HG03575 (cell line): ENCODE results near the gene KRTAP9-1.
"Not testable (repeated sequence)": the region's sequence is repeated elsewhere in the genome, so short reads cannot be mapped to it uniquely, and the experiment has no call there.

Experiments
- ATAC-seq: cut with Tn5 transposase; IDR thresholded peaks from one replicate; pipeline ENCODE4 v1.9.1; 2021; ENCODE audit not compliant: unreplicated experiment, insufficient number of reproducible peaks, low FRiP score; ENCODE audit errors: extremely low read depth

The KRTAP9-1 gene

DNA sequence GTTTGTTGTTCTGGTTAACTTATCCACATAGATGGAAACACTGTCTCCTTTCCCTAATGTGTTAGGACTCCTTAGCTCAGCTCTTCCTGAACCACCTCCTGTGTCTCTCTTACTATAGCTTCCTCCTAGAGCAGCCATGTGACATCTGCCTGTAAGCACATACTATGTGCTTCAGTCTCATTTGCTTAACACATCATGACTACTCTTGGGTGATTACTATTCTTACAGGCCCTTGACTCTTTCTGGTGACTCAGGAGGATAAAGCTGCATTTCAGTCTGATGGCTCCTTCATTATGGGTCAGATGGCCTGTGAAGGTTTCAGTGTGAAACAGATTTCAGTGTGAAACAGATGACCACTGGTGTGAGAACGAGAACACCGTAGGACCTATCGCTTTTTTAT is 11.3 kb upstream of the KRTAP9-1 start:
- no peak for ATAC-seq

DNA sequence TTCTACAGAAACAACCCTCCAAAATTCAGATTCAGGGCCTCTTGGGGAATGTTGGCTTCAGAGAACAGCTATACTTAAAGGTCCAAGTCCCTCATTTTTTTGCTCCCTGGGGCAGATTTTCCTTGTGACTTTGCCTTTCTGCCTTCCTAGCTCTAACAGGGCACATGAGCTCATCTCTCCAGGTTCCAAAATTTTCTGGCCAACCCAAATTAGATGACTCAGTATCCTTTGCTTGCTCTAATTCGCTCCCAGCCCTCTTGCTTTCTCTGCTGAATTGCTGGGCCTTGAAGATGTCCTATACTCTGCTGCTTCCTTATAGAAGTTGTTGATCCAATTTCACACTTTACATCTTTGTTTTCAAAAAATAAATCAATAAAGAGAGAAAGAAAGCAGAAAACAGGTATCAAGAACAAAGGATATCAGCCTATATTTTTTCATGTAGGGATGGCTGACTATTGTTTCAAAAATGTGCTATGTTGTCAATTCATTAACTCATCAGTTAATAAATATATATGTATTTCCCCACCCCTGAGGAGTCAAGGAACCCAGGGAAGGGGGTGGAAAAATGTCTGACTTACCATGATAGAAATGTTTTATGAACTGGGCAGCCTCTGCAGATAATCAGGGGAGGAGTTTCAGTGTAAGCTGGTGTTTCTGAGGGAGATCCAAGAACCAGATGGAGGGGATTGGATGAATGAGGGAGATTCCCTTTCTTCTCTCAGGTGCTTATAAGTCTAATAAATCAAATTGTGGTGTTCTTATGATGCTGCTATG is 10.7 kb upstream of the KRTAP9-1 start:
- ATAC-seq: no peak

DNA sequence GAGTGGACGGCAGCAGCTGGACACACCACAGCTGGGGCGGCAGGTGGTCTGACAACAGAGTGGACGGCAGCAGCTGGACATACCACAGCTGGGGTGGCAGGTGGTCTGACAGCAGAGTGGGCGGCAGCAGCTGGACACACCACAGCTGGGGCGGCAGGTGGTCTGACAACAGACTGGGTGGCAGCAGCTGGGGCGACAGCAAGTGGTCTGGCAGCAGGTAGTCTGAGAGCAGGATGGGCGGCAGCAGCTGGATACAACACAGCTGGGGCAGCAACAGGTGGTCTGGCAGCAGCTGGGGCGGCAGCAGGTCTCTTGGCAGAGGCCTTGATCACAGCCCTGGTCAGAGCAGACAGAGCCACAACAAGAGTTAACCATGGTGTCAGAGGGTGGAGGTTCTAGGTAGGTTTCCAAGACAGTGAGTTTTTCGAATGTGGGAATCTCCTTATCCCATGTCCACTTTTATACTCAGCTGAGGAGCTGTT is 5.2 kb upstream of the KRTAP9-1 start, which contains the start of gene KRTAP4-1:
Gene KRTAP4-1 (minus strand): TSS at position 432 of the 482 bp plus-strand sequence. CDS start 57 bp downstream, at position 375.
- no peak for ATAC-seq

DNA sequence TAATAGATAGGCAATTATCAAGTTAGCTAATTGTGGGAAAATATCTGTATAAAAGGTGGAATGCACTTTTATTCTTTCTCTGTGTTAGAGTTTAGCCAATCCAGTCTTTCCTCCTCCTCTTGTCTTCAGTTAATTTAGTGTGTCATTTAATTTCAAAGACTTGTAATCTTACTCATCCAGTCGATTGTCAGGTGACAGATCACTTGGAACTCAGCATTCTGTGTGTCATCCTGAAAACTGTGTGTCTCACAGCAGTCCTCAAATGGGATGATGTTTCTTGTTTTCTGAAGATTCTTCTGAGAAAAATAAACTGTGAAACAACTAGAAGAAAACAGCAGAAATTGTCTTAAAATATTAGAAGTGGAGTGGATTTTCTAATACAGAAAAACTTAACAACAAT is 4.7 kb upstream of the KRTAP9-1 start:
- no peak for ATAC-seq

DNA sequence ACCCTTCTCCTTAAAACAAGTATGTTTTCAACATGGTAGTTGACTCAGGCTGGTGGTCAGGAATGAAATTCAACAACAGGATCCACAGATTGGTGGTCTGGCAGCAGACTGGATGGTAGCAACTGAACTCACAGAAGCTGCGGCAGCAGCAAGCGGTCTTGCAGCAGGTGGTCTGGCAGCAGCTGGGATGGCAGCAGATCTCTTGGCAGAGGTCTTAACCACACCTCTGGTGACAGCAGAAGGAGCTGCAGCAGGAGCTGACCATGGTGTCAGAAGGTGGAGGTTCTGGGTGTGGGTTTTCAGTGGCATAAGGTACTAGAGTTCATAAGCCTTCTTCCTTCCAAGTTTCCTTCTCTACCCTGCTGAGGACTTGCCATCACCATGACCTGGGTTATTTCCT is 2.8 kb upstream of the KRTAP9-1 start:
- ATAC-seq: no peak

DNA sequence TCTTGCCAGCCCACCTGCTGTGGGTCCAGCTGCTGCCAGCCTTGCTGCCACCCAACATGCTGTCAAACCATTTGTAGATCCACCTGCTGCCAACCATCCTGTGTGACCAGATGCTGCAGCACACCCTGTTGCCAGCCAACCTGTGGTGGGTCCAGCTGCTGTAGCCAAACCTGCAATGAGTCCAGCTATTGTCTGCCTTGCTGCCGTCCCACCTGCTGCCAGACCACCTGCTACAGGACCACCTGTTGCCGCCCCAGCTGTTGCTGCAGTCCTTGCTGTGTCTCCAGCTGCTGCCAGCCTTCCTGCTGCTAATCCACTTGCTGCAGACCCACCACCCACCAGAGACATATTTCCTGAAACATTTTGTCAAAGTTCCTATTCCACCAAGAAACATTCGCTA is 641 bp downstream of the KRTAP9-1 start:
- ATAC-seq: no peak

DNA sequence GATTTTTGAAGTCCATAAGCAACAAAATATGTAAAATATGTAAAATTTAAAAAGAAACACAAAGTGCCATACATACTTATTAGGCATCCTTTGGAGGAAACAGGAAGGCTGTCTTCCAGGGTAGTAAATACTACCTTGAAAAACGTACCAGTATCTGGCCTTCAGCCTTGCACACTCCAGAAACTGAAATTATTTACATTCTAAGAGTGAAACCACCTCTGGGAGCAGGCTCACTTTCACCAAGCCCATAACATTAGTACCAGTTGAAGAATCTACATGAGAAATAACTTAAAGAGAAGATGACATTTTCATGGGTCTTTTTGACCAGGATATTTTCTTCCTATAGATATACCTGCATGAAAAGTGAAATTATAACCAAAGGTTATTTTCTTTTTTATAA is 6.4 kb downstream of the KRTAP9-1 start:
- ATAC-seq: no peak

DNA sequence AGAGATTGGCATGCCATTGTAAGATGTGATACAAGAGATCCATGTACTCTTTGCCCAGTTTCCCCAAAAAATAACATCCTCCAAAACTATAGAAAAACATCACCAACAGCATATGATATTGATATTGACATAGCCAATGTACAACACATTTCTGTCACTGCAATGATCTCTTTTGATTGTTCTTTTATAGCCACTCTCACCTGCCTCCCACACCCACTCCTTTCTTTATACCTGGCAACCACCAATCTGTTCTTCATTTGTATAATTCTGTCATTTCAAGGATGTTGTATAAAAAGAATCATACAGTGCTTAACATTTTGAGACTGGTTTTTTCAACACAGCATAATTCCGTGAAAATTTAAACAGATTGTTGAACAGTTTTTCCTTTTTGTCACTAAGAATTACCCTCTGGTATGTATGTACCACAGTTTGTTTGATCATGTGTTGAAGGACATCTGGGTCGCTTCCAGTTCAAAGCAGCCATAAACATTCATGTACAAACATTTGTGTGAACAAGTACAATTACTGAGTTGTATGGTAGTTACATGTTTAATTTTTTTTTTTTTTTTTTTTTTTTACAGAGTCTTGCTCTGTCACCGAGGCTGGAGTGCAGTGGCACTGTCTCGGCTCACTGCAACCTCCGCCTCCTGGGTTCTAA is 9.9 kb downstream of the KRTAP9-1 start:
- no peak for ATAC-seq

DNA sequence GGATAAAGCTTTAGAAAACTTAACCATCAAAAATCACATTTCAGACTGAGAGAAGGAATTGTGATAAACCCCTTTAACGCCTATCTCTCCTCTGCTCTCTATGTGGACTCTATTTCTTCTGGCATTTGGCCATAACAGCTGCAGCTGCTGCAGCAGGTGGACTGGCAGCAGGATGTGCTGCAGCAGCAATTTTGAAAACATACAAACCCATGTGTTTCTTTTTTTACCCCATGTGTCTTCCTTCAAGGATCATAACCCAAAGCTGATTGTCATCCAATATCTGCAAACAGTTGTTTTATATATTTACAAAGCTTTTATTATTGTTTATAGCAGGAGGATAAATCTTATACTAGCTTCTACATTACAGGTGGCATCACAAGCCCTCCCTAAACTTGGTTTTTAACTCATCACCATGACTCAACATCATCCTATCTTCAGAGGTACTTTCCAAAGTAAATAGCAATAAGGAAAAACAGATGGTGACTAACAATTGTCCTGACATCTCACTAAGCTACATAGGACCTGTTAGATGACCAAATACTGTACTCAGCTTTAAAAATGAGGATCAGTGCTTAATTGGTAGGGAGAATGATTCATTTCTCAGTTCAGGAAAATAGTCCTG is 22.3 kb downstream of the KRTAP9-1 start:
- no peak for ATAC-seq

DNA sequence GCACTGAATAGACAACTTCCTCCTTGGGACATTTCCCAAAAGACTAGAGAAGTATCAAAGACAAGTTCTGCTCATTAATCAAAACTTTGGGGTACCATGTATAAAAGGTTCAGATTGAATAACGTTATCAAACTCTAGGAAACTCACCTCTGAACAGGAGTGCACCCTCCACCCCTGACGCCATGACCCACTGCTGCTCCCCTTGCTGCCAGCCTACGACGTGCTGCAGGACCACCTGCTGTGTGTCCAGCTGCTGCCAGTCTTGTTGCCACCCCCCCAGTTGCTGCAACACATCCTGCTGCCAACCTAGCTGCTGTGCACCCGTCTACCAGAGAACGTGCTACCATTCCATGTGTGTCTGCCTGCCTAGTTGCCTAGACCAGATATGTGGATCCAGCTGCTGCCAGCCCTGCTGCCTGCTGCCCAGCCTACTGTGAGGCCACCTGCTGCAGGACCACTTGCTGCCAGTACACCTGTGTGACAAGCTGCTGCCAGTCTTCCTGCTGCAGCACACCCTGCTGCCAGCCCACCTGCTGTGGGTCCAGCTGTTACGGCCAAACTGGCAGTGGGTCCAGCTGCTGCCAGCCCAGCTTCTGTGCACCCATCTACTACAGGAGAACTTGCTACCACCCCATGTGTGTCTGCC is 23.0 kb downstream of the KRTAP9-1 start:
- ATAC-seq: no peak

DNA sequence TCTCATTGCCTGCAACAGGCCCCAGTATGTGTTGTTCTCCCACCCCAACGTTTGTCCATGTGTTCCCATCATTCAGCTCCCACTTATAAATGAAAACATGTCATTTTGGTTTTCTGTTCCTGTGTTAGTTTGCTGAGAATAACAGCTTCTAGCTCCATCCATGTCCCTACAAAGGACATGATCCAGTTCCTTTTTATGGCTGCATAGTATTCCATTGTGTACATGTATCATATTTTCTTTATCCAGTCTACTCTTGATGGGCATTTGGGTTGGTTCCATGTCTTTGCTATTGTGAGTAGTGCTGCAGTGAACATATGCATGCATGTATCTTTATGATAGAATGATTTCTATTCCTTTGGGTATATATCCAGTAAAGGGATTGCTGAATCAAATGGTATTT is 26.0 kb downstream of the KRTAP9-1 start:
- no peak for ATAC-seq

DNA sequence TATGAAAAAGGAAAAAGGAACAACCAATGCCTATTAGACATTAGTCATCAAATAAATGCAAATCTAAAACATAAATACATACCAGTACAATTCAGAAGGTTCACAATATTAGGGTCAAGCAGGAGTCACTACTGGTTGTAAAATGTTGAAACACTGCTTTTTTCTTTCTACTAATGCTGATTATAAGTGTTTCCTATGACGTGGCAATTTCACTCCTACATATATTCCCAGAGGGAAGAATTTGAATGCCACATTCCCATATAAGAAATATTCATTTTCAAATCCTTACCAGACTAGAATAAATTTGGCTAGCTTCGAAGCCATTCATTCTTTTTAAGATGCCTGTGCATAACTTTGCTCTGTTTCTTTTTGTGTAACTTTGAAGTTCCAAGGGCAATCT is 34.1 kb downstream of the KRTAP9-1 start:
- ATAC-seq: no peak

DNA sequence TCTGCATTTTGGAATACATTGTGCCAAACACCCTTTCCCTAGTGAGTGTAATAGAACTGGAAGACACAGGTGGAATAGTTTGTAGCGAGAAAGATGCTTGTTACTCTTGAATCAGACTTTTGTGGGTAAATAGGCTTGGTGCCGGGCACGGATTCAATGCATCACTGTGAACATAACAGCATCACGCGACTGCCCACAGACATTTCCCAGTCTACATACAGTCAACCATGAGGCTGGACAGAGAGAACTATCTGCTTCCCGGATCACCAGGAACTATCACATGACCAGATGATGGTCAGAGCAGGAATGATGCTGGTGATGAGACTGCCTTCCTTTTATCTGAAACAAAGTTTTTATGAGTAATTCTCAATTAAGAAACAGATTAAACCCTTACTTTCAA is 36.4 kb downstream of the KRTAP9-1 start:
- ATAC-seq: no peak

DNA sequence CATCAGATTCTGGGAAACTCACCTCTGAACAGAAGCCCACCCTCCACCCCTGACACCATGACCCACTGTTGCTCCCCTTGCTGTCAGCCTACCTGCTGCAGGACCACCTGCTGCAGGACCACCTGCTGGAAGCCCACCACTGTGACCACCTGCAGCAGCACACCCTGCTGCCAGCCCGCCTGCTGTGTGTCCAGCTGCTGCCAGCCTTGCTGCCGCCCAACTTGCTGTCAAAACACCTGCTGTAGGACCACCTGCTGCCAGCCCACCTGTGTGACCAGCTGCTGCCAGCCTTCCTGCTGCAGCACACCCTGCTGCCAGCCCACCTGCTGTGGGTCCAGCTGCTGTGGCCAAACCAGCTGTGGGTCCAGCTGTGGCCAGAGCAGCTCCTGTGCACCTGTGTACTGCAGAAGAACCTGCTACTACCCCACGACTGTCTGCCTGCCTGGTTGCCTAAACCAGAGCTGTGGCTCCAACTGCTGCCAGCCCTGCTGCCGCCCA is 37.0 kb downstream of the KRTAP9-1 start, which contains the start of gene KRTAP9-2:
Gene KRTAP9-2 (plus strand): TSS at position 51 of the 498 bp plus-strand sequence. CDS start 7 bp downstream, at position 58.
- not testable (repeated sequence) for ATAC-seq

DNA sequence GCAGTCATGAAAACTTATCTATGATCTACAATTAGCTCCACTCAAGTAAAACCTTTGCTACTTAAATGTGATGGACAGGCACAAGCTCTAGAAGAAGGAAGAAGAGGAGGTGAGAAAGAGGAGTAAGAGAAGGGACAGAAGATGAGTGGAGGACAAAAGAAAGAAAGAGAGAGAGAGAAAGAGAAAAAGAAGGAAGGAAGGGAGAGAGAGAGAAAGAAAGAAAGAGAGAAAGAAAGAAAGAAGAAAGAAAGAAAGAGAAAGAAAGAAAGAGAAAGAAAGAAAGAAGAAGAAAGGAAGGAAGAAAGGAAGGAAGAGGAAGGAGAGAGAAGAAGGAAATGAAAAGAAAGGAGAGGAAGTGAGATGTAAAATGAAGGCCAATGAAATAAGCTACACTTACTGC is 40.4 kb downstream of the KRTAP9-1 start:
- no peak for ATAC-seq

DNA sequence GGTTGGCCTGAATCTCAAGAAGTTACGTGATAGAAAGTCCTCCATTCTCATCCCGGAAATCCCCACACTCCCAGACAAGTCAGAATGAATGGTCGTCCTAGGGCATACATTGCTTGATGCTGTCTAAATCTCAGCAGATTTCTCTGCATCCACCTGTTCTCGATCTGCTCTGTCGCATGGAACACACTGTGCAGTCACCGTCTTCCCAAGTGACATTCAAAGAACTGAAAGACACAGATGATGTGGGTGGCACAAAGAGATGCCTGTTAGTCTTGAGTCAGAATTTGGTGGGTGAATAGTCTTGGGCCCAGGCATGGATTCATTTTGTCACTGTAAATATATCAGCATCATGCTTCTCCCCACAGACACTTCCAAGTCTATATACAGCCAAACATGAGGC is 42.0 kb downstream of the KRTAP9-1 start:
- no peak for ATAC-seq

DNA sequence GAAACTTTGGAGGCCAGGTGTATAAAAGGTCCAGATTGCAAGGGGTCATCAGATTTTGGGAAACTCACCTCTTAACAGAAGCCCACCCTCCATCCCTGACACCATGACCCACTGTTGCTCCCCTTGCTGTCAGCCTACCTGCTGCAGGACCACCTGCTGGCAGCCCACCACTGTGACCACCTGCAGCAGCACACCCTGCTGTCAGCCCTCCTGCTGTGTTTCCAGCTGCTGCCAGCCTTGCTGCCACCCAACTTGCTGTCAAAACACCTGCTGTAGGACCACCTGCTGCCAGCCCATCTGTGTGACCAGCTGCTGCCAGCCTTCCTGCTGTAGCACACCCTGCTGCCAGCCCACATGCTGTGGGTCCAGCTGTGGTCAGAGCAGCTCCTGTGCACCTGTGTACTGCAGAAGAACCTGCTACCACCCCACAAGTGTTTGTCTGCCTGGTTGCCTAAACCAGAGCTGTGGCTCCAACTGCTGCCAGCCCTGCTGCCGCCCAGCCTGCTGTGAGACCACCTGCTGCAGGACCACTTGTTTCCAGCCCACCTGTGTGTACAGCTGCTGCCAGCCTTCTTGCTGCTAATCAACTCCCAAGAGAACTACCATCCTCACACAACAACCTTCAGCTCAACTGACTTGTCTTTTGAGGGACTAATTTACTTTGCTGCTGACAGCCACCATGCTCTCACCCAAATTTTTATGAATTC is 42.9 kb downstream of the KRTAP9-1 start, which contains the start of gene KRTAP9-3:
Gene KRTAP9-3 (plus strand): TSS at position 51 of the 707 bp plus-strand sequence. CDS start 53 bp downstream, at position 104.
- not testable (repeated sequence) for ATAC-seq

DNA sequence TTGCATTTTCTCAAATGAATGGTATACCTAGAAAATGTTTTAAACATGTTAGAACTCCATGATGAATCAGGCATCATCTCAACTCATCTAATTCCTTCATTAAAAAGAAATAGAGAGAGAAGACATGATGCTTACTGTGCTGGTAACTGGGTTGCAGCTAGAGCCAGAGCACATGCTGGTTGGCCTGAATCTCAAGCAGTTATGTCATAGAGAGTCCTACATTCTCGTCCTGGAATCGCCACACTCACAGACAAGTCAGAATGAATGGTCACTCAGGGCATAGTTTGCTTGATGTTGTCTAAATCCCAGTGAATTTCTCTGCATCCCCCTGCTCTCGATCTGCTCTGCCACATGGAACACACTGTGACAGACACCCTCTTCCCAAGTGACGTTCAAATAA is 47.4 kb downstream of the KRTAP9-1 start:
- ATAC-seq: not testable (repeated sequence)
